Keratinocyte (primary cell): ENCODE results near the gene GSN. TPM values are rescaled to one million over a fixed set of nuclear protein-coding genes. Genes with fewer than 3 reads are reported as not detected.

Source experiments
- DNase-seq: peaks from one replicate; pipeline ENCODE4 v3.0.0-alpha.2; 2011; ENCODE audit warnings: low read depth, missing footprints, low spot score
- FAIRE-seq: peaks from 2 replicates; lab custom pipeline; 2011; peaks lifted over from hg19 to GRCh38; lab: Jason Lieb, UNC
- H2AFZ ChIP-seq: 2 replicates; pipeline ENCODE4 v1.6.0; 2012; ENCODE audit warnings: low read length, control low read depth, inconsistent platforms; ENCODE audit not compliant: control insufficient read depth
- H3K27ac ChIP-seq: 2 replicates; pipeline ENCODE4 v1.5.1; 2011; ENCODE audit warnings: low read length; ENCODE audit not compliant: control insufficient read depth, insufficient read depth
- H3K27me3 ChIP-seq: 3 replicates; pipeline ENCODE4 v1.6.0; 2011; ENCODE audit warnings: low read length; ENCODE audit not compliant: control insufficient read depth, insufficient read depth; ENCODE audit errors: extremely low read depth
- H3K36me3 ChIP-seq, 2 experiments: 2 replicates in 1 of 2; 3 replicates in 1 of 2; pipeline ENCODE4 v1.5.1; 2011; ENCODE audit warnings: low read length in 2 of 2, mild to moderate bottlenecking in 1 of 2; ENCODE audit not compliant: control insufficient read depth in 2 of 2, insufficient read depth in 2 of 2; ENCODE audit errors: extremely low read depth in 1 of 2
- H3K4me1 ChIP-seq: 3 replicates; pipeline ENCODE4 v1.5.1; 2011; ENCODE audit warnings: low read length; ENCODE audit not compliant: control insufficient read depth, insufficient read depth; ENCODE audit errors: extremely low read depth
- H3K4me2 ChIP-seq: 3 replicates; pipeline ENCODE4 v1.6.0; 2011; ENCODE audit warnings: low read depth, low read length; ENCODE audit not compliant: control insufficient read depth, insufficient read depth; ENCODE audit errors: extremely low read depth
- H3K4me3 ChIP-seq, 3 experiments: fragments of 200-600 bp in 1 of 3; sonication (generic) in 1 of 3; 2 replicates in 2 of 3; 3 replicates in 1 of 3; pipeline ENCODE4 v1.5.1; 2011 to 2016; ENCODE audit warnings: low read length in 3 of 3, mild to moderate bottlenecking in 3 of 3, control low read depth in 2 of 3, inconsistent platforms in 1 of 3, low read depth in 1 of 3, mixed read lengths in 1 of 3, mixed run types in 1 of 3, moderate library complexity in 1 of 3; ENCODE audit not compliant: control insufficient read depth in 2 of 3, insufficient read depth in 2 of 3; ENCODE audit errors: extremely low read depth in 1 of 3
- H3K79me2 ChIP-seq: 2 replicates; pipeline ENCODE4 v1.6.0; 2012; ENCODE audit warnings: low read length; ENCODE audit not compliant: control insufficient read depth, insufficient read depth
- H3K9ac ChIP-seq: 3 replicates; pipeline ENCODE4 v1.6.0; 2011; ENCODE audit warnings: low read length; ENCODE audit not compliant: control insufficient read depth, insufficient read depth; ENCODE audit errors: extremely low read depth
- H3K9me1 ChIP-seq: 3 replicates; pipeline ENCODE4 v1.6.0; 2011; ENCODE audit warnings: low read length; ENCODE audit not compliant: control insufficient read depth, insufficient read depth; ENCODE audit errors: extremely low read depth
- H3K9me3 ChIP-seq: 2 replicates; pipeline ENCODE4 v1.5.1; 2012; ENCODE audit warnings: low read depth, low read length; ENCODE audit not compliant: control insufficient read depth
- H4K20me1 ChIP-seq: 3 replicates; pipeline ENCODE4 v1.6.0; 2011; ENCODE audit warnings: low read length; ENCODE audit not compliant: control insufficient read depth, insufficient read depth; ENCODE audit errors: extremely low read depth
- CTCF ChIP-seq, 3 experiments: IDR thresholded peaks in 1 of 3; conservative IDR thresholded peaks in 1 of 3; optimal IDR thresholded peaks in 1 of 3; 2 replicates in 2 of 3; 3 replicates in 1 of 3; pipeline versions ENCODE3 to v1.5.1; 2011; ENCODE audit warnings: low read length in 3 of 3, mild to moderate bottlenecking in 3 of 3, moderate library complexity in 2 of 3, control low read depth in 1 of 3, inconsistent platforms in 1 of 3; ENCODE audit not compliant: insufficient read depth in 2 of 3; ENCODE audit errors: extremely low read depth in 1 of 3
- EZH2 ChIP-seq: IDR thresholded peaks from one replicate; pipeline ENCODE4 v1.6.1; 2012; ENCODE audit warnings: inconsistent platforms, mild to moderate bottlenecking, low read length, moderate library complexity
- dilution Hi-C: fragments of 300-500 bp; cut with MboI; formaldehyde crosslinking; loops from one replicate; pipeline ENCODE4 v1.7.0; 2020; ENCODE audit warnings: low sequenced_read_pairs; ENCODE audit not compliant: extremely low pct_ligation_motif_present
- polyA plus RNA-seq, 5 experiments: library from polyadenylated mRNA; depleted of rRNA in 3 of 5; stranded (reverse) in 3 of 5; stranded (forward) in 1 of 5; unstranded in 1 of 5; fragments of >200 nt; gene quantifications; 1 replicate in 1 of 5; 2 replicates in 3 of 5; 3 replicates in 1 of 5; pipeline versions ENCODE4 v1.2.1 to v1.2.3, GENCODE V29; 2011 to 2012; ENCODE audit warnings: missing spikeins in 2 of 5, low read depth in 1 of 5, low replicate concordance in 1 of 5

GSN gene
- polyA plus RNA-seq, 1 donor (not counting 4 experiments of a cell fraction or from before 2014, with no cell fraction given): 166 TPM

DNA sequence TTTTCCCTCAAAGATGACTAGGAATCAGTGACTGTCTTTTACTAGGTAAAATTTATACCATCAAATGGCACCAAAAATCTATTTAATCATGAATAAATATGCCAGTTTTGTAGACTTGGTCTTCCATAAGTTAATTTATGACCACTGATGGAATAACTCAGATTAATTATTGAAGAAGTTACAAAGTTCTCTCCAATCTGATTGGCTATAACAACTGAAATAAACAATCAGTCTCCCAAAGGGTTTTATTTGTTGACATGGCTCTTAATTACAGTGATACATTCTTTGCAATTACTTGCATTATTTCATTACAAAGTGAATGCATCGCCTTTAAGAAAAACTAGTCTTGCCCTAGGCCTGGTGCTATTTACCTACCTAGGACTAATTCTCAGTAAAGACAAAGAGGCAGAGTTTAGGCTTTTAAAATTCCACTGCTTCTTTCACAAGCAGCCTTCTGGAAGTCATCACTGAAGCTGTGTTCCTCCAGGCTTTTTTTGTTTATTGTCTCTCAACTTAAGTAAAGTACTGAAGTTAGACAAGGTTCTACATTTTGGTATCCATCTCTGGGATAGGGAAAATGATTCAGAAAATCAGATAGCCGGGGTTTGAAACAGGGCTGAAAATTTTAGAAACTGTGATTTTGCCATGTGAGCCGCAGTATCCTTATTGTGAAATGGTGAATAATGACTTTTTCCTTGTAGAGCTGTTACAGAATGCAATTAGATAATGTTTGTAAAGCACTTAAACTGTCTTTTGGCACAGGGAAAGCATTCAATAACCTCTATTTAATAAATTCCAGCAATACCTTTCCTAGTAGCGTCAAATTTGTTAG lies 99.6 kb downstream of the GSN start:
- Histone ChIP-seq H3K9me1 (no peaks in the 10 kb centered on the region), H3K9ac (peak overlapping the region; percentile 86), H2AFZ (no peak overlapping the region), H3K79me2 (peaks cover 54% of the 10 kb centered on the region), H3K9me3 (no peaks in the 10 kb centered on the region), H3K27ac (peak overlapping the region; percentile 43), H3K27me3 (no peaks in the 10 kb centered on the region), H3K4me3 (peak overlapping the region in 2 of 3 experiments; percentile 60 to 67), H3K36me3 (no peaks in the 10 kb centered on the region), H3K4me1 (peaks cover 55% of the 10 kb centered on the region), H4K20me1 (no peaks in the 10 kb centered on the region), H3K4me2 (peak overlapping the region; percentile 85)
- dilution Hi-C loops: no loop called here
- no peak for DNase-seq
- TF ChIP-seq CTCF (optimal IDR thresholded peaks at IDR 0.05 in 1 of 3, IDR thresholded peaks at IDR 0.05 in 1 of 3, conservative IDR thresholded peaks at IDR 0.05 in 1 of 3; ENCODE audit: extremely low read depth in 1 of 3, insufficient read depth in 2 of 3, low read length in 3 of 3) (no peak), EZH2 (no peak)
- FAIRE-seq: no peak

GRCh38 chr9:121368138-121368522 lies 100.2 kb downstream of the GSN start:
- H4K20me1 ChIP-seq: no peaks in the 10 kb centered on the region
- peak overlapping the region; percentile 86 for H3K9ac ChIP-seq
- H3K79me2 ChIP-seq: peaks cover 49% of the 10 kb centered on the region
- no peaks in the 10 kb centered on the region for H3K9me1 ChIP-seq
- peak overlapping the region in 2 of 3 experiments; percentile 60 to 67 for H3K4me3 ChIP-seq
- no peaks in the 10 kb centered on the region for H3K9me3 ChIP-seq
- H3K4me1 ChIP-seq: peaks cover 55% of the 10 kb centered on the region
- no peak for DNase-seq
- no peaks in the 10 kb centered on the region for H3K27me3 ChIP-seq
- no peak overlapping the region for H2AFZ ChIP-seq
- no peaks in the 10 kb centered on the region for H3K36me3 ChIP-seq
- peak overlapping the region; percentile 85 for H3K4me2 ChIP-seq
- H3K27ac ChIP-seq: peak overlapping the region; percentile 43
- dilution Hi-C loops: no loop called here
- TF ChIP-seq CTCF (optimal IDR thresholded peaks at IDR 0.05 in 1 of 3, IDR thresholded peaks at IDR 0.05 in 1 of 3, conservative IDR thresholded peaks at IDR 0.05 in 1 of 3; ENCODE audit: extremely low read depth in 1 of 3, insufficient read depth in 2 of 3, low read length in 3 of 3): no peak
- TF ChIP-seq EZH2: no peak
- no peak for FAIRE-seq
